Lower leg skin (tissue), 4 donors: ENCODE data around the gene TLE5. TPM values are rescaled to one million over a fixed set of nuclear protein-coding genes. Genes with fewer than 3 reads are reported as not detected.
A peak's percentile ranks its signal among the peaks of the same experiment; 100 is the strongest.

Experiments used
- DNase-seq, 2 donors: peaks; one replicate each; pipeline ENCODE4 v3.0.0-alpha.2; 2019; ENCODE audit warnings: low spot score in 2 of 2
- H3K4me3 ChIP-seq: fragments of 200-600 bp; sonication (generic); 2 replicates; pipeline ENCODE4 v1.5.1; 2017; ENCODE audit warnings: mild to moderate bottlenecking, low read depth; ENCODE audit not compliant: poor library complexity, severe bottlenecking
- POLR2A ChIP-seq, 2 donors: fragments of 450-650 bp; IDR thresholded peaks; one replicate each; pipeline ENCODE4 v1.6.1; 2016 to 2017; ENCODE audit warnings: antibody characterized with exemption in 2 of 2, mild to moderate bottlenecking in 1 of 2, moderate library complexity in 1 of 2
- WGBS, 2 donors: methylation state at CpG; one replicate each; pipeline ENCODE4 v1.1.5; 2018; 5-methylcytosine and 5-hydroxymethylcytosine counted together
- intact Hi-C: fragments of 100-400 bp; cut with DNase I; formaldehyde crosslinking; loops from one replicate; pipeline ENCODE4 v1.15.0; 2023; ENCODE audit warnings: low total_unique reads
- total RNA-seq, 4 donors: library from RNA; depleted of rRNA; stranded (reverse); fragments of >200 nt; gene quantifications; one replicate each; pipeline ENCODE4 v1.1.0, GENCODE V29; 2016
- TF ChIP-seq, protein P1 (sequence below), 3 donors: fragments of 450-650 bp; IDR thresholded peaks; one replicate each; pipeline ENCODE4 v1.5.1; 2016; ENCODE audit warnings: antibody characterized with exemption in 3 of 3, mild to moderate bottlenecking in 3 of 3, moderate library complexity in 2 of 3

The TLE5 gene
- total RNA-seq, 4 donors from 2014 or later: 329 to 533 (median 387) TPM

DNA sequence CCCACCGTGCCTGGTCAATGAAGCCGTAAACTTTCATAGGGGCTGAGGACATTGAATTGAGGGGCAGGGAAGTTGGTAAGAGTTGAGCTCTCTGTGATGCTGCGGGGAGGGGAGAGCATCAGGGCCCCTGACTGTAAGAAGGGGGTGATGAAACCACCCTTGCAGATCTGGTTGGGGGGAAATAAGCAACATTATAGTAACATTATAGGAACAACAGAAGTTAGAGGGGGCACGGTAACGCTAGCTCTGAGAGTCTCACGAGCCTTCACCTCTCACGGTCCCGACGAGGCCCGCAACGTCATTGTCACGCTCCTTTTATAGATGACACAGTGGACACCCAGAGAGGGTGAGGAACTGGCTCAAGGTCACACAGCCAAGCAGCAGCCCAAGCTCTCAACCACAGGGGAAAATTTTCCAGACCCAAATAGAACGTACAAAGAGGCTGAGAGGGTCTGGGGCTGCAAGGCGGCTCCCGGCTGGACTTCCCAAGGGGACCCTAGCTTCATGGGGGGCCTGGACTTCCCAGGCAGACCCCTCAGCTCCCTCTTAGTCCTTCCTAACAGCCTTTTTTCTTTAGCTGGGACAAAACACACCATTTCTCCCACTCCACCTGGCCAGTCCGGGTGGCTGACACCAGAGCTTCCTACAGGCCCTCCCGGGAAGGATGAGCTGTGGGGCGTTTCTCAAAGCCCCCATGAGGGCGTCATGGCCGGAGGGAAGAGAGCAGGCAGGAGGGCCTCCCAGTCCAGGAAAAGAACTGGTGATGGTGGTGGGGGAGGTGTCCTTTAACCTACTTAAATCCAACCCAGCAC, 4.1 kb downstream of the TLE5 start:
- no peak for TF ChIP-seq POLR2A (IDR thresholded peaks at IDR 0.05)
- TF ChIP-seq, protein P1, sequence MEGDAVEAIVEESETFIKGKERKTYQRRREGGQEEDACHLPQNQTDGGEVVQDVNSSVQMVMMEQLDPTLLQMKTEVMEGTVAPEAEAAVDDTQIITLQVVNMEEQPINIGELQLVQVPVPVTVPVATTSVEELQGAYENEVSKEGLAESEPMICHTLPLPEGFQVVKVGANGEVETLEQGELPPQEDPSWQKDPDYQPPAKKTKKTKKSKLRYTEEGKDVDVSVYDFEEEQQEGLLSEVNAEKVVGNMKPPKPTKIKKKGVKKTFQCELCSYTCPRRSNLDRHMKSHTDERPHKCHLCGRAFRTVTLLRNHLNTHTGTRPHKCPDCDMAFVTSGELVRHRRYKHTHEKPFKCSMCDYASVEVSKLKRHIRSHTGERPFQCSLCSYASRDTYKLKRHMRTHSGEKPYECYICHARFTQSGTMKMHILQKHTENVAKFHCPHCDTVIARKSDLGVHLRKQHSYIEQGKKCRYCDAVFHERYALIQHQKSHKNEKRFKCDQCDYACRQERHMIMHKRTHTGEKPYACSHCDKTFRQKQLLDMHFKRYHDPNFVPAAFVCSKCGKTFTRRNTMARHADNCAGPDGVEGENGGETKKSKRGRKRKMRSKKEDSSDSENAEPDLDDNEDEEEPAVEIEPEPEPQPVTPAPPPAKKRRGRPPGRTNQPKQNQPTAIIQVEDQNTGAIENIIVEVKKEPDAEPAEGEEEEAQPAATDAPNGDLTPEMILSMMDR (IDR thresholded peaks at IDR 0.05): no peak
- no peak for DNase-seq
- H3K4me3 ChIP-seq: no peak overlapping the region
- WGBS, 2 donors: 73 to 74% methylated on average over 20 of the region's 20 CpGs
- intact Hi-C loops: no loop called here

DNA sequence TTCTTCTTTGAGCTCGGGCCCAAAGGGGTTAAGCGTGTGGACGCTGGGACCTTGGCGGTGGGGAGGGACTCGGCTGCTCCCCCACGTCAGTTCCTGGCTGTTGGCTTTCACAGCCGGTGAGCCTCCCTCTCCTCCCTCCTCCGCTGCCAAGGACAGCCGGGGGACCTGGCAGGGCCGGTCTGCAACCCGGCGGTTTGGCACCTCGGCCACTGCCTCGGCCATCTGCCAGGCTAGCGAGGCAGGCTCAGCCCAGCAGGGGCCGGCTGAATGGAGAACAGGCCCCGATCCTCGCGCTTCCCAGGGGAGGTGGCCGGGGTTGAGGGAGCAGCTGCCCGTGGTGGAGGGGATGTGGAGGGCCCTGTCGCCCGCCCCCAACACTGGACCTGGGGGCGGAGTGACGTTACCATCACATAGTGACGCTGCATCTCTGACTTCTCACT, 5.0 kb downstream of the TLE5 start:
- peak; percentile 68 to 95 for DNase-seq
- intact Hi-C loops: no loop called here
- TF ChIP-seq, protein P1 (IDR thresholded peaks at IDR 0.05): no peak
- 21 to 28% methylated on average over 11 to 16 of the region's 26 CpGs for WGBS, 2 donors
- no peak overlapping the region for H3K4me3 ChIP-seq

DNA sequence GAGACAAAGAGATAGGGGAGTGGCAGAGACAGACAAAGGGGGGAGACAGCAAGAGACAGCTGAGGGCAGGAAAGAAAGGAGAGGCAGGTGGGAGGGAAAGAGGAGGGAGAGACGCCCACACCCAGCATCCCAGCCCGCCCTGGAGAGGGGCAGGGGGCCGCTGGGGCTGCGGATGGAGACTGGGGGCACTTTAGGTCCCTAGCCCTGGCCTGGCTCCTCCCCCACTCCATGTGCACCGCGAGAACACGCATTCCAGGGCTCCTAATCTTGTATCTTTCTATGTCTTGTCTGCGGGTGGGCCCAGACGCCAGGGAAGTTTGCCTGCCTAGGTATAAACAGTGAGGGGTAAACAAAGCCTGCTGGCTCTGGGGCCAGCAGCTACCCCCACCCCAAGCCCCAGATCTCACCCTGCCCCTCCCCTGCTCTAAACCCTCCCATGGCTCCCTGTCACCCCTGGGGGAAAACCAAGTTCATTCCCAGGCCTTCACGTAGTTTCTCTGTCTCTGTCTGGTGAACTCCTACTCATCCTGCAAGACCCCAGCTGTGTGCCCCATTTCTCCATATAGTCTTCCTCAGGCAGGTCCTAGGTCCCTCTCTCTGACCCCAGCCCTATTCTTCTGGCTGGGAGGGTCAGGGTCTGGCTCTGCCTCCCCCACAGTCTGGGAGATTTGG, 5.7 kb downstream of the TLE5 start:
- no peak for DNase-seq
- H3K4me3 ChIP-seq: no peak overlapping the region
- intact Hi-C loops: no loop called here
- TF ChIP-seq, protein P1 (IDR thresholded peaks at IDR 0.05): no peak
- no peak for TF ChIP-seq POLR2A (IDR thresholded peaks at IDR 0.05)
- WGBS, 2 donors: 53 to 58% methylated on average over 10 of the region's 10 CpGs

DNA sequence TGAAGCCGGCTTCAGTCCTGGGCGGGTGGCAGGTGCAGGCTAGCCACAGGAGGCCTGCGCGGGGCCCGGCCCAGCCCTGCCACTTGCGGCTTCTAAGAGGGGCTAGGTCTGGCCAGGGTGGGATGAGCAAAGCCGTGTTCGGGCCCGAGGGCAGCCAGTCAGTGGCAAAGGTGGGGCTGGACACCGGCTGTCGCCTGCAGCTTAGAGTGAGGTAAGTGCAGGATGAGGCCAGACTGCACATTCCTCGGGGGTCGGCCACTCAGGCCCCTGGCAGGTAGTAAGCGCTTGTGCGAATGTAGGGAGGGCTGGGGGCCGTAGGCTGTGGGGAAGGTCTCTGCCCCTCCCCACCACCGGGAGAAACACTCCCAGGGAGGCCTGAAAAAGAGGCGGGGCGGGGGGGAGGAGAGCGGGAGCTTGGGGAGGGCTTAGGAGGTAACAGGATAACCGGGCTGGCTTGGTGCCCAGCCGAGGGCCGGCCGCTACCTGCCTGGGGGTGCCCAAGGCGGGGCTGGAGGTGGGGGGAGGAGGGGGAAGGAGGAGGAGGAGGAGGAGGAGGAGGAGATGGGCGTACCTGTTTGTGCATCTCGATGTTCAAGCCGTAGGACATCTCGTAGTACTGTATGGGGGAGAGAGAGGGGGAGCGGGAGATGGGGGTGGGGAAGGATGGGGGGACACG, 6.4 kb downstream of the TLE5 start:
- peak; percentile 56 to 93 for DNase-seq
- 37 to 50% methylated on average over 29 to 31 of the region's 31 CpGs for WGBS, 2 donors
- intact Hi-C loops: no loop called here
- no peak overlapping the region for H3K4me3 ChIP-seq
- TF ChIP-seq, protein P1 (IDR thresholded peaks at IDR 0.05): no peak
- no peak for TF ChIP-seq POLR2A (IDR thresholded peaks at IDR 0.05)

DNA sequence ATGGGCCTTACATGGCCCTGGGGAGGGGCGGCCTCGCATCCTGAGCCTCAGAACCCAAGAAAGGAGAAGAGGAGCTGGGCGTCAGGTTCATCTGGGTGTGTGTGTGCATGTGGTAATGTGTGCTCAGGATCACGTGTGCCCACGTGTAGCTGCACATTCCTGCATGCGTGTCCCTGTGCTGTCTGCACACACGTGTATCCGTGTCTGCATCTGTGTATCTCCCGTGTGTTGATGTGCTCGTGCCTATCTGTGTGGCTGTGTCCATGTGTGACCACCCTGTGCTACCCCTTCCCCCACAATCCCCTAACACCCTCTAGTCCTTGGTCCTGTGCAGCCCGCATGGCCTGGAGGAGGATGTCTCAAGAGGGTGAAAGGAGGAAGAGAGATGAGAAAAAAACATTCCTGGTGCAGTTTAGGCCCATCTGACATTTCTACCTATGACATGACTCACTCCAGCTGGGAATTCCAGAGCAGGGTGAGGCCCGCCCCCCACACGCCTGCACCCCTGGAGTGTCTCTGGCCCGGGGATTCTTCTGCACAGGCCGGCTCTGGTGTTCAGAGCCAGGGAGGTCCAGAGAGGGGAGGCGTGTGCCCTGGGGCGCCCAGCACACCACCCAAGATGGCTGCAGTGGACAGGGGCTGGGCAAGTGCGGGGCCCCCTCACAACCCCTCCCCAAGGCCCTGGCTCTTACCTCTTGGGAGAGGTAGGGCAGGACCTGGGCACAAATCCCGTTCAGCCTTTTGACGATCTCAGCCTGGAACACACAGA, 7.1 kb downstream of the TLE5 start:
- H3K4me3 ChIP-seq: no peak overlapping the region
- WGBS, 2 donors: 42 to 54% methylated on average over 17 to 19 of the region's 20 CpGs
- DNase-seq: peak in 1 of 2 donors; percentile 55
- TF ChIP-seq POLR2A (IDR thresholded peaks at IDR 0.05): no peak
- TF ChIP-seq, protein P1 (IDR thresholded peaks at IDR 0.05): no peak
- intact Hi-C loops: no loop called here
